HEK293T (cell line): ENCODE data around the gene DYNC2LI1.
A peak's percentile ranks its signal among the peaks of the same experiment; 100 is the strongest.

Source experiments
- CTCF ChIA-PET: fragments of 350-600 bp; formaldehyde crosslinking; extraction: SDS; loops from one replicate; lab custom pipeline; 2021; ENCODE audit warnings: antibody characterized with exemption, inconsistent platforms; lab: Yijun Ruan, JAX
- POLR2A ChIA-PET: fragments of 350-600 bp; formaldehyde crosslinking; extraction: SDS; loops from one replicate; lab custom pipeline; 2020; ENCODE audit warnings: antibody characterized with exemption, inconsistent platforms; lab: Yijun Ruan, JAX
- DNase-seq: peaks from one replicate; pipeline ENCODE4 v3.0.0; 2012; ENCODE audit warnings: mixed read lengths; ENCODE audit errors: extremely low spot score
- ARNT ChIP-seq: fragments of 450-650 bp; IDR thresholded peaks from 2 replicates; pipeline ENCODE4 v1.6.1; 2017; ENCODE audit warnings: mild to moderate bottlenecking
- BHLHE40 ChIP-seq: fragments of 450-650 bp; IDR thresholded peaks from 2 replicates; pipeline ENCODE4 v1.6.1; 2016; ENCODE audit warnings: mild to moderate bottlenecking, moderate library complexity, borderline replicate concordance
- CTBP1 ChIP-seq: fragments of 450-650 bp; IDR thresholded peaks from 2 replicates; pipeline ENCODE4 v1.6.1; 2016; ENCODE audit warnings: borderline replicate concordance
- ELF4 ChIP-seq: fragments of 450-650 bp; IDR thresholded peaks from 2 replicates; pipeline ENCODE4 v1.6.1; 2017; ENCODE audit warnings: antibody characterized with exemption
- FOXA1 ChIP-seq: fragments of 450-650 bp; IDR thresholded peaks from 2 replicates; pipeline ENCODE4 v1.6.1; 2016; ENCODE audit warnings: mild to moderate bottlenecking
- FOXK2 ChIP-seq: fragments of 450-650 bp; IDR thresholded peaks from 2 replicates; pipeline ENCODE4 v1.6.1; 2016; ENCODE audit warnings: mild to moderate bottlenecking
- FOXM1 ChIP-seq: fragments of 450-650 bp; IDR thresholded peaks from 2 replicates; pipeline ENCODE4 v1.6.1; 2017; ENCODE audit warnings: mild to moderate bottlenecking, borderline replicate concordance
- HDGF ChIP-seq: fragments of 450-650 bp; IDR thresholded peaks from 2 replicates; pipeline ENCODE4 v1.6.1; 2017; ENCODE audit warnings: antibody characterized with exemption, borderline replicate concordance
- L3MBTL2 ChIP-seq: fragments of 450-650 bp; conservative IDR thresholded peaks from 2 replicates; pipeline ENCODE4 v1.6.1; 2016; ENCODE audit warnings: mild to moderate bottlenecking
- LEF1 ChIP-seq: fragments of 450-650 bp; IDR thresholded peaks from 2 replicates; pipeline ENCODE4 v1.6.1; 2017; ENCODE audit warnings: mild to moderate bottlenecking, borderline replicate concordance
- NFRKB ChIP-seq: fragments of 450-650 bp; IDR thresholded peaks from 2 replicates; pipeline ENCODE4 v1.6.1; 2016; ENCODE audit warnings: mild to moderate bottlenecking, moderate library complexity
- SP1 ChIP-seq: fragments of 450-650 bp; IDR thresholded peaks from 2 replicates; pipeline ENCODE4 v1.6.1; 2017
- SUZ12 ChIP-seq: fragments of 450-650 bp; IDR thresholded peaks from 2 replicates; pipeline ENCODE4 v1.6.1; 2016; ENCODE audit warnings: mild to moderate bottlenecking
- TARDBP ChIP-seq: fragments of 450-650 bp; IDR thresholded peaks from 2 replicates; pipeline ENCODE4 v1.6.1; 2016
- ZNF384 ChIP-seq: fragments of 450-650 bp; IDR thresholded peaks from 2 replicates; pipeline ENCODE4 v1.6.1; 2016
- TF ChIP-seq, protein P1 (sequence below): fragments of 450-650 bp; IDR thresholded peaks from 2 replicates; pipeline ENCODE4 v1.6.1; 2016

DYNC2LI1 gene

DNA sequence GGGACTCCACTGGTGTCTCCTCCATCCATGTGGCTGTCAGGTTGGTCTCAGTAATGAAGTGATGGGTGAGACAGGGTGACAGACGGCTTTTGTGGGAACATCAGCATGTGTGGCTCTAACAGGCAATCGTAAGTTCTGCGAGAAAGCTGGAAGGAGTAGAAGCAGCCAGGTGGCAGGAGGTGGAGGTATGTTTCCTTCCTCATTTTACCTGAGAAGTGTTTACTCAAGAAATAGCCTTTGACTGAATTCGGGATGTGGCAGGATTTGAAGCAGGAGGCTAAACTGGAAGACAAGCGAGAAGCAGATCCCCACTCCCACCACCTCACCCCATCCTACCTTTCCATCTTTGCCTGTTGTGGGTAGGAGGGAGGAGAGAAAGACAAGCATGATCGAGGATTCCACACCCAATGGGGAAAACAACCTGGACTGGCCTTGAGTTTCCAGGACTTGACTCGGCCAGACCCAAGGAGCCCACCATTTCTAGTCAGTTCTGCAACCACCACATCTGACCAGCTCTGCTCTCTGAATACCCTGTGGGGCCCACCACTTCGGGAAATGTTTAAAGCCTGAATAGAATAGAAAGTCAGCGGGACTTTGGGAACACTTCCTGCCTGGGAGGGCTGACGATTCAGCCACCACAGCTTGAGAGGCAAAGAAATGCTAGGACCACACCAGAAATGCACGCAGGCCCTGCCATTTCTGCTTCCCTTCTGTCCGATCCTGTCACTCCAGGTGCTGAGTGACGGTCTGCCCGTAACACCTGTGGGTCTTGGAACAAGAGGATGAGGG, 66.1 kb downstream of the DYNC2LI1 start:
- TF ChIP-seq, protein P1, sequence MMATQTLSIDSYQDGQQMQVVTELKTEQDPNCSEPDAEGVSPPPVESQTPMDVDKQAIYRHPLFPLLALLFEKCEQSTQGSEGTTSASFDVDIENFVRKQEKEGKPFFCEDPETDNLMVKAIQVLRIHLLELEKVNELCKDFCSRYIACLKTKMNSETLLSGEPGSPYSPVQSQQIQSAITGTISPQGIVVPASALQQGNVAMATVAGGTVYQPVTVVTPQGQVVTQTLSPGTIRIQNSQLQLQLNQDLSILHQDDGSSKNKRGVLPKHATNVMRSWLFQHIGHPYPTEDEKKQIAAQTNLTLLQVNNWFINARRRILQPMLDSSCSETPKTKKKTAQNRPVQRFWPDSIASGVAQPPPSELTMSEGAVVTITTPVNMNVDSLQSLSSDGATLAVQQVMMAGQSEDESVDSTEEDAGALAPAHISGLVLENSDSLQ: no peak
- TF ChIP-seq LEF1 (no peak), NFRKB (no peak), FOXK2 (no peak), ELF4 (no peak), TARDBP (no peak), ARNT (no peak), BHLHE40 (no peak), SUZ12 (no peak), L3MBTL2 (no peak), ZNF384 (no peak), FOXA1 (no peak), SP1 (no peak), FOXM1 (no peak), HDGF (no peak)
- ChIA-PET CTCF (no interaction called here), POLR2A (no interaction called here)
- DNase-seq: peak; percentile 3

GRCh38 chr2:43840965-43841364, 67.1 kb downstream of the DYNC2LI1 start:
- POLR2A ChIA-PET: no interaction called here
- CTCF ChIA-PET: no interaction called here
- DNase-seq: peak; percentile 1
- no peak for TF ChIP-seq BHLHE40
- no peak for TF ChIP-seq SUZ12
- no peak for TF ChIP-seq L3MBTL2
- TF ChIP-seq ZNF384: no peak
- no peak for TF ChIP-seq LEF1
- TF ChIP-seq FOXM1: no peak
- TF ChIP-seq ARNT: no peak
- no peak for TF ChIP-seq HDGF
- no peak for TF ChIP-seq FOXA1
- no peak for TF ChIP-seq NFRKB

DNA sequence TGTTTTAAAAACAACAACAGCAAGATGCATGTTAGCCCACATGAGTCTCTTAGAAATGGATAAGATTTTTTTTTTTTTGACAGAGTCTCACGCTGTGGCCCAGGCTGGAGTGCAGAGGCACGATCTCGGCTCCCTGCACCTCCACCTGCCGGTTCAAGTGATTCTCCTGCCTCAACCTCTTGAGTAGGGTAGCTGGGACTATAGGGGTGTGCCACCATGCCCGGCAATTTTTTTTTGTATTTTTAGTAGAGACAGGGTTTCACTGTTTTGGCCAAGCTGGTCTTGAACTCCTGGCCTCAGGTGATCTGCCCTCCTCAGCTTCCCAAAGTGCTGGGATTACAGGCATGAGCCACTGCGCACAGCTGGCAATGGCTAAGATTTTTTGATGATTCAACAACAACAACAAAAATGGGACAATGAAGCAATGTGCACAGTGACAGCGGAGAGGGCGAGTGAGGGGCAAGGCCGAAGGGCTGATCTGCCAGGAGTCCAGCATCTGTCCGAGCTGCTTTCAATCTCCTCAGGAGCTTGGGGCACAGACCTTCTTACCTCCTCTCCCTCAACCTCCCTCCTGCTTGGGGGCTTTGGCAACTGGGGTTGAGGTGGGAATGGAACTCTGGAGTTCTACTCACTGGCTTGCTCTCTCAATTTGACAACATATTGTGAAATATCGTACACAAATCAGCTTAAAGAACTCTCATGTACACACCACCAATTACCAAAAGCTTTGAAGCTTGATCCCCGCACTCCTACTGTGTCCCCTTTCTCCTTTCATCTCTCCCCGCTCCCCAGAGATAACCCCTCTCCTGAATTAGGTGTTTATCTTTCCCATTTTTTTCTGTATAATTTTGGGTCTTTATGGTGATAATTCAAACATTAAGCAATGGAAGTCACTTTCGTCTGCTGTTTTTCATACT, 68.4 kb downstream of the DYNC2LI1 start:
- peak; percentile 2 for DNase-seq
- ChIA-PET CTCF (no interaction called here), POLR2A (no interaction called here)
- TF ChIP-seq SUZ12 (no peak), ZNF384 (no peak), SP1 (no peak), LEF1 (no peak), ELF4 (no peak), FOXK2 (no peak), NFRKB (no peak), HDGF (no peak)

- no peak for TF ChIP-seq TARDBP
- POLR2A ChIA-PET: no interaction called here
- peak; percentile 1 for DNase-seq
- CTCF ChIA-PET: no interaction called here
Measured at GRCh38 chr2:43842866-43843226, 69.0 kb downstream of the DYNC2LI1 start.

DNA sequence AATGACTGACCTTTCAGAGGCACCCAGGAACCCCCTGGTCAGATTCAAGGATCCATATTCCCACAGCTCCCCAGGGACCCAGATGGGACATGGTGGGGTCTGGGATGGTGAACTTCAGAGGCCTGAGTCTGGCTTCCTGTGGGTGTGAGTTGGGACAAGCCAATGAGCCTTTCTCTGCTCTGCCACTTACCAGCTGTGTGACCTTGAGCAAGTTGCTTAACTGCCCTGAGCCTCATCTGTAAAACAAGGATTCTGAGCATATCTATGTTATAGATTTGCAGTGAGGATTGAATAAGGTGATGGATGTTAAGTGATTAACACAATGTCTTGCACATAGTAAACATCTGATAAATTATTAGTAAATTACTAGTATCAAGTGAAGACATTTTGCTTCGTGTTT, 71.3 kb downstream of the DYNC2LI1 start:
- ChIA-PET POLR2A (interaction anchor here (1.9 kb wide), 1 partner anchor 249 kb away, joined by 4 read pairs; the partner anchor contains the start of gene THADA), CTCF (no interaction called here)
- TF ChIP-seq FOXA1 (no peak), LEF1 (no peak), ARNT (no peak), ELF4 (no peak)
- DNase-seq: no peak

GRCh38 chr2:43846140-43846793, 72.4 kb downstream of the DYNC2LI1 start:
- POLR2A ChIA-PET: interaction anchor here (1.9 kb wide), 1 partner anchor 250 kb away, joined by 4 read pairs; the partner anchor contains the start of gene THADA
- TF ChIP-seq FOXM1 (no peak), BHLHE40 (no peak), HDGF (no peak), SP1 (no peak), FOXK2 (no peak), ELF4 (no peak), ARNT (no peak)
- DNase-seq: peak; percentile 2
- CTCF ChIA-PET: no interaction called here

GRCh38 chr2:43848214-43848613, 74.4 kb downstream of the DYNC2LI1 start:
- TF ChIP-seq FOXM1 (no peak), SUZ12 (no peak), LEF1 (no peak), CTBP1 (no peak), ZNF384 (no peak), FOXK2 (no peak), HDGF (no peak), SP1 (no peak), ARNT (no peak), FOXA1 (no peak), ELF4 (no peak), NFRKB (no peak), L3MBTL2 (no peak), BHLHE40 (no peak)
- TF ChIP-seq, protein P1: no peak
- peak; percentile 2 for DNase-seq
- ChIA-PET POLR2A (no interaction called here), CTCF (no interaction called here)
